NAMALWA (cell line): ENCODE data around the gene HTATSF1.

Source experiments
- DNase-seq: peaks from one replicate; pipeline ENCODE4 v3.0.0-alpha.2; 2015; ENCODE audit warnings: low spot score

HTATSF1 gene

GRCh38 chrX:136497556-136498052 is at the start of gene HTATSF1:
Gene HTATSF1 (plus strand): TSS chrX:136497592. CDS start chrX:136497685, 93 bp downstream.
- no peak for DNase-seq

GRCh38 chrX:136447968-136448367 is 49.4 kb upstream of the HTATSF1 start:
- no peak for DNase-seq

- no peak for DNase-seq
Observed at GRCh38 chrX:136450050-136450830, 47.2 kb upstream of the HTATSF1 start.

GRCh38 chrX:136452614-136453013 is 44.8 kb upstream of the HTATSF1 start:
- no peak for DNase-seq

GRCh38 chrX:136453114-136453513 is 44.3 kb upstream of the HTATSF1 start:
- DNase-seq = no peak

- no peak for DNase-seq
Observed at GRCh38 chrX:136453771-136454170, 43.6 kb upstream of the HTATSF1 start.

- no peak for DNase-seq
Observed at GRCh38 chrX:136456133-136456532, 41.3 kb upstream of the HTATSF1 start.

- no peak for DNase-seq
Observed at GRCh38 chrX:136457303-136457917, 40.0 kb upstream of the HTATSF1 start.

- no peak for DNase-seq
Observed at GRCh38 chrX:136464589-136464988, 32.8 kb upstream of the HTATSF1 start.

GRCh38 chrX:136467303-136467702 is 30.1 kb upstream of the HTATSF1 start:
- no peak for DNase-seq

GRCh38 chrX:136468391-136469103 is 28.8 kb upstream of the HTATSF1 start:
- no peak for DNase-seq

- no peak for DNase-seq
Observed at GRCh38 chrX:136473663-136474062, 23.7 kb upstream of the HTATSF1 start.

- DNase-seq = no peak
Observed at GRCh38 chrX:136475236-136475635, 22.2 kb upstream of the HTATSF1 start.

GRCh38 chrX:136476501-136476900 is 20.9 kb upstream of the HTATSF1 start:
- DNase-seq = no peak

- DNase-seq = no peak
Observed at GRCh38 chrX:136477026-136477425, 20.4 kb upstream of the HTATSF1 start.

- DNase-seq = no peak
Observed at GRCh38 chrX:136480383-136480782, 17.0 kb upstream of the HTATSF1 start.

- no peak for DNase-seq
Observed at GRCh38 chrX:136487647-136488046, 9.7 kb upstream of the HTATSF1 start, which contains the start of gene BRS3. Gene BRS3 (plus strand): TSS chrX:136487947. CDS start chrX:136488115, 168 bp downstream.

GRCh38 chrX:136488706-136489105 is 8.7 kb upstream of the HTATSF1 start:
- no peak for DNase-seq

GRCh38 chrX:136491832-136492231 is 5.6 kb upstream of the HTATSF1 start:
- DNase-seq = no peak

- no peak for DNase-seq
Observed at GRCh38 chrX:136493011-136493410, 4.4 kb upstream of the HTATSF1 start.

GRCh38 chrX:136495043-136495442 is 2.3 kb upstream of the HTATSF1 start:
- no peak for DNase-seq

- DNase-seq = no peak
Observed at GRCh38 chrX:136496186-136496763, 1.1 kb upstream of the HTATSF1 start.
